ENCODE measurements around the gene NFIC. TPM values are rescaled to one million over a fixed set of nuclear protein-coding genes. Genes with fewer than 3 reads are reported as not detected.

The NFIC gene
- total and polyA plus RNA-seq, 3 donors from 2014 or later: 56.5 to 127 (median 113) TPM

DNA sequence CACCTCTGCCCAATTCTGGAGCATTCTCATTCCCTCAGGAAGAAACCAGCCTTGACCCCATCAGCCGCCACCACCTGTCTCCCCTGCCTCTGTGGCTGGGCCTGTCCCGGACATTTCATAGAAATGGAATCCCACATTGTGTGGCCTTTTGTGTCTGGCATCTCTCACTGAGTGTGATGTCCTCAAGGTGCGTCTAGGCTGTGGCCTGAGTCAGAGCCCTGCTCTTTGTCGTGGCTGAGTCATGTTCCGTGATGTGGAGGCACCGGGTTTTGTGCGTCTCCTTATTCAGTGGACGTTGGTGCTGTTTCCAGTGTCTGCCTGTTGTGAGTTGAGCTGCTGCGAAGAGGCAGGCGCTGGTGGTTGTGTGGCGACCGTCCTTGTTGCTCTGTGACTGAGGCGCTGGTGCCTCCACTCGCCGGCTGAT lies 143.2 kb downstream of the NFIC start:
- Histone ChIP-seq H3K4me1 (peaks cover 36% of the 10 kb centered on the region), H3K27me3 (no peaks in the 10 kb centered on the region), H3K36me3 (ENCODE audit: low read depth, missing control alignments) (no peaks in the 10 kb centered on the region), H3K27ac (no peak overlapping the region), H3K4me3 (no peak overlapping the region), H3K9me3 (no peaks in the 10 kb centered on the region)
- TF ChIP-seq, protein P1, sequence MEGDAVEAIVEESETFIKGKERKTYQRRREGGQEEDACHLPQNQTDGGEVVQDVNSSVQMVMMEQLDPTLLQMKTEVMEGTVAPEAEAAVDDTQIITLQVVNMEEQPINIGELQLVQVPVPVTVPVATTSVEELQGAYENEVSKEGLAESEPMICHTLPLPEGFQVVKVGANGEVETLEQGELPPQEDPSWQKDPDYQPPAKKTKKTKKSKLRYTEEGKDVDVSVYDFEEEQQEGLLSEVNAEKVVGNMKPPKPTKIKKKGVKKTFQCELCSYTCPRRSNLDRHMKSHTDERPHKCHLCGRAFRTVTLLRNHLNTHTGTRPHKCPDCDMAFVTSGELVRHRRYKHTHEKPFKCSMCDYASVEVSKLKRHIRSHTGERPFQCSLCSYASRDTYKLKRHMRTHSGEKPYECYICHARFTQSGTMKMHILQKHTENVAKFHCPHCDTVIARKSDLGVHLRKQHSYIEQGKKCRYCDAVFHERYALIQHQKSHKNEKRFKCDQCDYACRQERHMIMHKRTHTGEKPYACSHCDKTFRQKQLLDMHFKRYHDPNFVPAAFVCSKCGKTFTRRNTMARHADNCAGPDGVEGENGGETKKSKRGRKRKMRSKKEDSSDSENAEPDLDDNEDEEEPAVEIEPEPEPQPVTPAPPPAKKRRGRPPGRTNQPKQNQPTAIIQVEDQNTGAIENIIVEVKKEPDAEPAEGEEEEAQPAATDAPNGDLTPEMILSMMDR (IDR thresholded peaks at IDR 0.05): no peak
- TF ChIP-seq POLR2A (IDR thresholded peaks at IDR 0.05): no peak
- intact Hi-C loops (cut with DNase I; ENCODE audit: low total_unique reads): no loop called here
- WGBS, 2 donors: 87 to 88% methylated on average over 11 to 15 of the region's 15 CpGs
- DNase-seq: no peak

DNA sequence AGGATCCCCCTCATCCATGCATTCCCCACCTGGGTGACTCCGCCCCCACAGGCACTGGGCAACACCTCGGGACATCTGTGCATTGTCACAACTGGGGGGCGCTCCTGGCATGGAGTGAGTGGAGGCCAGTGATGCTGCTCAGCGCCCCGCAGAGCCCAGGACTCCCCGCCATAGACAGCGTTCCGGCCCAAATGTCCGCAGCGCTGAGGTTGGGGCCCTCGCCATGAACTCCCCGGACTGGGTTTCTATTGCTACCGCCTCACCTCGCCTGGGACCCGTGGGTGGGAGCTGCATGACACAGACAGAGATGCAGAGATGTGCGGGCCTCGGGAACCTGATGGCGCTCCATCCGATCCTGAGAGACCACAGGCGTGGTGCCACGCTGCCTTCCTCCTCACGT lies 144.3 kb downstream of the NFIC start:
- Histone ChIP-seq H3K36me3 (ENCODE audit: low read depth, missing control alignments) (no peaks in the 10 kb centered on the region), H3K4me3 (no peak overlapping the region), H3K4me1 (peaks cover 41% of the 10 kb centered on the region), H3K27me3 (no peaks in the 10 kb centered on the region), H3K9me3 (no peaks in the 10 kb centered on the region), H3K27ac (no peak overlapping the region)
- intact Hi-C loops (cut with DNase I; ENCODE audit: low total_unique reads): no loop called here
- TF ChIP-seq, protein P1 (IDR thresholded peaks at IDR 0.05): no peak
- WGBS, 2 donors: 87 to 90% methylated on average over 5 to 14 of the region's 22 CpGs
- DNase-seq: no peak

DNA sequence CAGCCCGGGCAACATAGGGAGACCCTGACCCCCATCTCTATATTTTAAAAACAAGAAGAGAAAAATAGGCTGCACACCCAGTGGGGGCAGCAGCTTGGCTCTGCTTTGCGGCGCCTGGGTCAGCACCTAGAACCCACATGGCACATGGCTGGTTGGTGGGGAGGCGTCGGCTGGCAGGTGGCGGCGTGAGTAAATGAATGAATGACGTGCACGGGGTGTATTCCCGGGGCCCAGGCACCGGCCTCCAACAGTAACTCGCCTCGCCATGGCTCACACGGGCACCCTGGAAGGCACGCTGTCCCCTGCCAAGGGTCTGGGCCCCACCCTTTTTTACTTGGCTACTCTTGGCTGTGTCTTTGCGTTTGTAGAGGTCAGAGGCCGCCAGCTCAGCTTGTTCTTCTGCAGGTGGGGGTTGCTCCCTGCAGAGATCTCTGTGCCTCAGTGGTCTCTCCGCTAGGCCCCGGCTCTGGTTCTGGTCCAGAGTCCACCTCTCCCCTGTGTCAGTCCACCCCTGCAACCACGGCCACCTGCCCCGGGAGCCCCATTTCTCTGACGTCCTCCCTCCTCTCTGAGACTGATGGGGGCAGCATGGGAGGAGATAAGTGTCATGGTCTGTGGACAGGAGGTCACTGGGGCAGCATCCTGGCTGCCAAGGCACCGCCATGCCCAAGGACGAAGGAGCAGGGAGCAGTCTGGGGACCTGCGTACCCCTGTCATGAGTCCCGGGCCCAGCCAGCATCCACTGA lies 145.3 kb downstream of the NFIC start:
- Histone ChIP-seq H3K36me3 (ENCODE audit: low read depth, missing control alignments) (no peaks in the 10 kb centered on the region), H3K27me3 (no peaks in the 10 kb centered on the region), H3K4me3 (no peak overlapping the region), H3K27ac (no peak overlapping the region), H3K9me3 (no peaks in the 10 kb centered on the region), H3K4me1 (peaks cover 51% of the 10 kb centered on the region)
- no peak for DNase-seq
- intact Hi-C loops (cut with DNase I; ENCODE audit: low total_unique reads): no loop called here
- TF ChIP-seq POLR2A (IDR thresholded peaks at IDR 0.05): no peak
- TF ChIP-seq, protein P1 (IDR thresholded peaks at IDR 0.05): no peak
- 60 to 83% methylated on average over 20 to 26 of the region's 26 CpGs for WGBS, 2 donors

DNA sequence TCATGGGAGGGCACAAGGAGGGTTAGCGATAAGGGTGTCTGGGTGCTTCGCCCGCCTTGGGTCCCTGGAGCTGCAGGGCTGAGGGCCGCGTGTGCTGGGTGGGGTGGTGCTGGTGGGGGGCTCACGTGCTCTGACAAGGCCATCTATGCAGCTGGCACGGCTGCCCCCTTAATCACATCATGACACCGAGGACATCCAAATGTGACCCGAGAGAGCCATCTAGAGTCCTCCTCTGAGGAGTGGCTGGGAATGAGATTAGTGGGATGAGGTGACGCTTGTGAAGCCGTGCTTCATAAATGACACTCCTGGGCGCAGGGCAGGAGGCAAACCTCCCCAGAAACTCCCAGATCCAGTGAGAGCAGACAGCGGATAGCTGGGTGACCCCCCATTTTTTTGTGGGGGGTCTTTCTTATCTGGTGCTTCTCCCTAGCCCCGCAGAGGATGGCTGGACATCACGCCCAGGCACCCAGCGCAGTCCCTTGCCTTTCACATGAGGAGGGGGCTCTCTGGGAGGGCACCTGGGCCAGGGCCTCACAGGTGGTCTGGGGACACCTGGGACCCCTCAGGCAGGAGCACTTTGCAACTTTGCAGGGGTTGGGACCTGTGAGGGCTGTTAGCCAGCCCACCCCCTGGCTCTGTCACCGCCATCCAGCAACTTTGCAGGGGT lies 146.3 kb downstream of the NFIC start:
- Histone ChIP-seq H3K4me1 (peaks cover 47% of the 10 kb centered on the region), H3K4me3 (no peak overlapping the region), H3K9me3 (no peaks in the 10 kb centered on the region), H3K27me3 (no peaks in the 10 kb centered on the region), H3K27ac (no peak overlapping the region), H3K36me3 (ENCODE audit: low read depth, missing control alignments) (no peaks in the 10 kb centered on the region)
- intact Hi-C loops (cut with DNase I; ENCODE audit: low total_unique reads): no loop called here
- DNase-seq: no peak
- TF ChIP-seq POLR2A (IDR thresholded peaks at IDR 0.05): no peak
- TF ChIP-seq, protein P1 (IDR thresholded peaks at IDR 0.05): no peak
- WGBS, 2 donors: 67 to 97% methylated on average over 4 to 17 of the region's 17 CpGs
